ENCODE measurements around the gene ZMYND15. TPM values are rescaled to one million over a fixed set of nuclear protein-coding genes. Genes with fewer than 3 reads are reported as not detected.

ZMYND15 gene
- total and polyA plus RNA-seq, 2 of the 13 experiments (the other 11 are each of a cell fraction or from before 2014, with no cell fraction given), result 0.24 to 2.7 TPM

DNA sequence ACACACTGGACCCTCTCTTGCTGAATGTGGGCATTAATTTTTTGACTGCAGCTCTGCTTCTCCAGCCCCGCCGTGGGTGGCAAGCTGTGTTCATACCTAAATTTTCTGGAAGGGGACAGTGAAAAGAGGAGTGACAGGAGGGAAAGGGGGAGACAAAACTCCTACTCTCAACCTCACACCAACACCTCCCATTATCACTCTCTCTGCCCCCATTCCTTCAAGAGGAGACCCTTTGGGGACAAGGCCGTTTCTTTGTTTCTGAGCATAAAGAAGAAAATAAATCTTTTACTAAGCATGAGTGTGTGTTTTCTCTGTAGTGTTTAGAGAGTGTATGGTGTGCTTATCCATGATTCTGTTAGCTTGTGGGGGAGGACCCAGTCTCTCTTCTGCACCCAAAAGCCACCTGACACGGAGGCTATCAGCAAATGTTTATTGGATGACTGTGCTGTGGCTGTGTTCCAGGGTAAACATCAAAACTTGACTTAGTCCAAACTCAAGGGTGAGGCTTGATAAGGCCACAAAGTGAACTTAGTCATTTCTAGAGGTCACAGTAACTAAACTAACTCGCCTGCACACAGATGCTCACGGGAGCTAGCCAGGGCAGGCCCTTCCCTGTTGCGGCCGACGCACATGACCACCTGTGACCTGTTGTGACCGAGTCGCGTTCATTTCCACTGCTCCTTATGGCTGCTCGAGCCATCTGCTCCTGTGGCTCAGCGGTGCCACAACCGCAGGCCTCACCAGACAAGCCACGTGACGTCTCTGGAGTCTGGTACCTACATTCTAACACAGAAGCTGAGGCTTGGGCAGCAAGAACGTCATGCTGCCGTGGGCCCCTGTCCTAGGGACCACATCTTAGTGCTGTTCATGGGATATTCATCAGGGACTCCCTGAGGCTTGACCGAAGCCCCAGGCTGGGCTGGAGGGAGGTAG, 18.2 kb upstream of the ZMYND15 start:
- ATAC-seq, result peak; percentile 90
- WGBS (ENCODE audit: low lambda C conversion rate), result 22% methylated on average over 5 of the region's 20 CpGs
- FAIRE-seq, result peak; percentile 98
- Histone ChIP-seq H3K27me3 (ENCODE audit: control insufficient read depth in 1 of 2, insufficient read depth in 2 of 2, low read length in 2 of 2) (no peaks in the 10 kb centered on the region), H3K27ac (ENCODE audit: extremely low read length, insufficient read depth, low read length) (peak overlapping the region; percentile 68), H3K9me3 (ENCODE audit: low read length) (no peaks in the 10 kb centered on the region), H3K4me3 (replicated peaks in 1 of 3; ENCODE audit: insufficient read depth in 1 of 3, low read depth in 2 of 3, low read length in 3 of 3) (peak overlapping the region in 1 of 3 experiments; percentile 58; a peak in 3 of 6 replicates), H3K9ac (ENCODE audit: insufficient read depth, low read depth, low read length) (peak overlapping the region; percentile 55), H3K4me1 (ENCODE audit: insufficient read depth, low read length) (peaks cover 35% of the 10 kb centered on the region), H4K20me1 (ENCODE audit: insufficient read depth, low read length) (no peaks in the 10 kb centered on the region), H3K4me2 (ENCODE audit: low read depth, low read length) (peak overlapping the region; percentile 70), H3K36me3 (replicated peaks in 1 of 2; ENCODE audit: control insufficient read depth in 1 of 2, insufficient read depth in 2 of 2, low read length in 2 of 2) (peaks cover 5 to 27% of the 10 kb centered on the region in 2 experiments; a peak in 4 of 5 replicates), H2AFZ (ENCODE audit: low read length) (no peak overlapping the region), H3K79me2 (ENCODE audit: insufficient read depth, low read length) (no peaks in the 10 kb centered on the region)
- peak; percentile 95 for DNase-seq (ENCODE audit: low spot score)
- ChIA-PET POLR2A (interaction anchor here (0.6 to 3.6 kb wide), 20 partner anchors 9 to 246 kb away, joined by 3 to 87 read pairs (median 6); partner anchors contain the start of genes ARRB2, CXCL16, GLTPD2 and MED11), CTCF (ENCODE audit: low intra/inter-chr PET ratio, low total read pairs) (no interaction called here)
- intact Hi-C loops (cut with micrococcal nuclease; ENCODE audit: unreplicated experiment), result loop anchor here (1.0 kb wide), 2 partner anchors 9 to 11 kb away; partner anchors contain the start of gene ARRB2
- BruUV-seq (replicated peaks), result no TSS peak
- in situ Hi-C loops (cut with HindIII; ENCODE audit: extremely low pct_ligation_motif_present, low pct_unique_long_range_greater_than_20kb), result no loop called here
- TF ChIP-seq AGO2 (optimal IDR thresholded peaks at IDR 0.05; ENCODE audit: low read depth, low read length), result peak; percentile 75
- TF ChIP-seq, protein P1, sequence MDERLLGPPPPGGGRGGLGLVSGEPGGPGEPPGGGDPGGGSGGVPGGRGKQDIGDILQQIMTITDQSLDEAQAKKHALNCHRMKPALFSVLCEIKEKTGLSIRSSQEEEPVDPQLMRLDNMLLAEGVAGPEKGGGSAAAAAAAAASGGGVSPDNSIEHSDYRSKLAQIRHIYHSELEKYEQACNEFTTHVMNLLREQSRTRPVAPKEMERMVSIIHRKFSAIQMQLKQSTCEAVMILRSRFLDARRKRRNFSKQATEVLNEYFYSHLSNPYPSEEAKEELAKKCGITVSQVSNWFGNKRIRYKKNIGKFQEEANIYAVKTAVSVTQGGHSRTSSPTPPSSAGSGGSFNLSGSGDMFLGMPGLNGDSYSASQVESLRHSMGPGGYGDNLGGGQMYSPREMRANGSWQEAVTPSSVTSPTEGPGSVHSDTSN (CRISPR knock-in tag; IDR thresholded peaks at IDR 0.05), result no peak
- peak; percentile 94 for TF ChIP-seq ZNF7 (CRISPR knock-in tag; IDR thresholded peaks at IDR 0.05)
- TF ChIP-seq ZNF547 (CRISPR knock-in tag; IDR thresholded peaks at IDR 0.05), result no peak
- no peak for TF ChIP-seq ATF7-NPFF (CRISPR knock-in tag; IDR thresholded peaks at IDR 0.05; ENCODE audit: low read depth)
- TF ChIP-seq, protein P2, sequence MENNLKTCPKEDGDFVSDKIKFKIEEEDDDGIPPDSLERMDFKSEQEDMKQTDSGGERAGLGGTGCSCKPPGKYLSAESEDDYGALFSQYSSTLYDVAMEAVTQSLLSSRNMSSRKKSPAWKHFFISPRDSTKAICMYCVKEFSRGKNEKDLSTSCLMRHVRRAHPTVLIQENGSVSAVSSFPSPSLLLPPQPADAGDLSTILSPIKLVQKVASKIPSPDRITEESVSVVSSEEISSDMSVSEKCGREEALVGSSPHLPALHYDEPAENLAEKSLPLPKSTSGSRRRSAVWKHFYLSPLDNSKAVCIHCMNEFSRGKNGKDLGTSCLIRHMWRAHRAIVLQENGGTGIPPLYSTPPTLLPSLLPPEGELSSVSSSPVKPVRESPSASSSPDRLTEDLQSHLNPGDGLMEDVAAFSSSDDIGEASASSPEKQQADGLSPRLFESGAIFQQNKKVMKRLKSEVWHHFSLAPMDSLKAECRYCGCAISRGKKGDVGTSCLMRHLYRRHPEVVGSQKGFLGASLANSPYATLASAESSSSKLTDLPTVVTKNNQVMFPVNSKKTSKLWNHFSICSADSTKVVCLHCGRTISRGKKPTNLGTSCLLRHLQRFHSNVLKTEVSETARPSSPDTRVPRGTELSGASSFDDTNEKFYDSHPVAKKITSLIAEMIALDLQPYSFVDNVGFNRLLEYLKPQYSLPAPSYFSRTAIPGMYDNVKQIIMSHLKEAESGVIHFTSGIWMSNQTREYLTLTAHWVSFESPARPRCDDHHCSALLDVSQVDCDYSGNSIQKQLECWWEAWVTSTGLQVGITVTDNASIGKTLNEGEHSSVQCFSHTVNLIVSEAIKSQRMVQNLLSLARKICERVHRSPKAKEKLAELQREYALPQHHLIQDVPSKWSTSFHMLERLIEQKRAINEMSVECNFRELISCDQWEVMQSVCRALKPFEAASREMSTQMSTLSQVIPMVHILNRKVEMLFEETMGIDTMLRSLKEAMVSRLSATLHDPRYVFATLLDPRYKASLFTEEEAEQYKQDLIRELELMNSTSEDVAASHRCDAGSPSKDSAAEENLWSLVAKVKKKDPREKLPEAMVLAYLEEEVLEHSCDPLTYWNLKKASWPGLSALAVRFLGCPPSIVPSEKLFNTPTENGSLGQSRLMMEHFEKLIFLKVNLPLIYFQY (CRISPR knock-in tag; IDR thresholded peaks at IDR 0.05; ENCODE audit: borderline replicate concordance), result peak; percentile 58; the same call in 1 of the 2 replicates
- TF ChIP-seq, protein P3, sequence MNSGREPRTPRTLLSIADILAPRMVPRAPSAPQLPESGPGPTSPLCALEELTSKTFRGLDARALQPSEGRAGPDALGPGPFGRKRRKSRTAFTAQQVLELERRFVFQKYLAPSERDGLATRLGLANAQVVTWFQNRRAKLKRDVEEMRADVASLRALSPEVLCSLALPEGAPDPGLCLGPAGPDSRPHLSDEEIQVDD (CRISPR knock-in tag; IDR thresholded peaks at IDR 0.05; ENCODE audit: borderline replicate concordance), result 0 out of 2 replicates have a peak, but pooled peaks have one; percentile 44
- TF ChIP-seq, protein P4, sequence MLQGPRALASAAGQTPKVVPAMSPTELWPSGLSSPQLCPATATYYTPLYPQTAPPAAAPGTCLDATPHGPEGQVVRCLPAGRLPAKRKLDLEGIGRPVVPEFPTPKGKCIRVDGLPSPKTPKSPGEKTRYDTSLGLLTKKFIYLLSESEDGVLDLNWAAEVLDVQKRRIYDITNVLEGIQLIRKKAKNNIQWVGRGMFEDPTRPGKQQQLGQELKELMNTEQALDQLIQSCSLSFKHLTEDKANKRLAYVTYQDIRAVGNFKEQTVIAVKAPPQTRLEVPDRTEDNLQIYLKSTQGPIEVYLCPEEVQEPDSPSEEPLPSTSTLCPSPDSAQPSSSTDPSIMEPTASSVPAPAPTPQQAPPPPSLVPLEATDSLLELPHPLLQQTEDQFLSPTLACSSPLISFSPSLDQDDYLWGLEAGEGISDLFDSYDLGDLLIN (CRISPR knock-in tag; IDR thresholded peaks at IDR 0.05; ENCODE audit: borderline replicate concordance), result no peak
- 0 out of 2 replicates have a peak, but pooled peaks have one; percentile 36 for TF ChIP-seq SOX13 (IDR thresholded peaks at IDR 0.05)
- TF ChIP-seq SOX13 (CRISPR knock-in tag; conservative IDR thresholded peaks at IDR 0.05 in 1 of 2, IDR thresholded peaks at IDR 0.05 in 1 of 2), result peak in 1 of 2 experiments; percentile 82; a peak in 1 of 4 replicates
- TF ChIP-seq ZNF879 (CRISPR knock-in tag; IDR thresholded peaks at IDR 0.05), result no peak
- no peak for TF ChIP-seq KMT2B (CRISPR knock-in tag; IDR thresholded peaks at IDR 0.05)
- no peak for TF ChIP-seq ZNF777 (CRISPR knock-in tag; IDR thresholded peaks at IDR 0.05)
- TF ChIP-seq ZNF878 (CRISPR knock-in tag; IDR thresholded peaks at IDR 0.05), result peak; percentile 93
